Measurements from ENCODE around the gene ITGA8. TPM values are rescaled to one million over a fixed set of nuclear protein-coding genes. Genes with fewer than 3 reads are reported as not detected.

The ITGA8 gene
- total RNA-seq, 1 donor from 2014 or later = 15.5 TPM

DNA sequence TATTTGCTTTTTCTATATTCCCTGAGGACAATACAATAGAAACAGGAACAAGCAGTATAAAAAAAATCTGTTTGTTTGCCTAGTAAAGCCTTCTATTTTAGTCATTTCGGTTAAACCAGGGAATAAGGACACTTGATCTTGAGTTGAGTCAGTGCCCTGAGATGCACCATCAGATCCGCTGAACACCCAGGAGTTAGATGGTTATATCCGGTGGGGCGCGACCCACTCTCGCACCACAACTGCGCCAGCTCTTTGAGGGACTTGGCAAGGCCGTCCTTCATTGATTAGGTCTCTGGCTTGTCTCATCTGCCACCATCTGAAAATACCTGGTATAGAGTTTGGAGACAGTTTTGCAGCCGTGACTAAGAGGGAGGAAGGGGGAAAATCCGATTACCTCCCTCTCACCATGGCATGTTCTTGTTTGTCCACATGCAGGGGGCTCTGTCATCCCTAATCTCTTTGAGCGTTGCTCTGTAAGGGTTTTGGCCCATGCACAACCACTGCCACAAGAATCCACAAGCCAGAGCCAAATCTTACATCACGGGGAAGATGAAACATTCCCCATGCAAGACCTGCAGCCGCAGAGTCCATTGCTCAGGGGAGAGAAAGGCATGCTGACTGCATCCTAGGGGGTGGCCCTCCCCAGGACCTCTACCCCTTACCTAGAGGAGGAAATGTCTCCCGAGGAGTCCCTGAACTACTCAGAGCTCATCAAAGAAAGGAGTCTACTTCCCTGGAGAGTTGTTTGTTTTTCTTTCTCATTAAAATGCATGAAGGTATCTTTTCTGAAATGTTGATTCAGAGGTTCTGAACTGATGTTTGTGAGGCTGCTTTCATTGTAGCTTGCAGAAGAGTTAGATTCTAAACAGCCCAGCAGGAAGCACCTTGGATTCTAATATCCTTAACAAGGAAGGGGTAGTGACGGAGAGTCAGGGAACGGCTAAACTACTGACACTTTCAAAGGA, 247.0 kb downstream of the ITGA8 start:
- no peaks in the 10 kb centered on the region for H3K27me3 ChIP-seq
- H3K36me3 ChIP-seq = no peaks in the 10 kb centered on the region
- no peaks in the 10 kb centered on the region for H3K4me1 ChIP-seq
- TF ChIP-seq POLR2A (IDR thresholded peaks at IDR 0.05) = no peak
- TF ChIP-seq, protein P1, sequence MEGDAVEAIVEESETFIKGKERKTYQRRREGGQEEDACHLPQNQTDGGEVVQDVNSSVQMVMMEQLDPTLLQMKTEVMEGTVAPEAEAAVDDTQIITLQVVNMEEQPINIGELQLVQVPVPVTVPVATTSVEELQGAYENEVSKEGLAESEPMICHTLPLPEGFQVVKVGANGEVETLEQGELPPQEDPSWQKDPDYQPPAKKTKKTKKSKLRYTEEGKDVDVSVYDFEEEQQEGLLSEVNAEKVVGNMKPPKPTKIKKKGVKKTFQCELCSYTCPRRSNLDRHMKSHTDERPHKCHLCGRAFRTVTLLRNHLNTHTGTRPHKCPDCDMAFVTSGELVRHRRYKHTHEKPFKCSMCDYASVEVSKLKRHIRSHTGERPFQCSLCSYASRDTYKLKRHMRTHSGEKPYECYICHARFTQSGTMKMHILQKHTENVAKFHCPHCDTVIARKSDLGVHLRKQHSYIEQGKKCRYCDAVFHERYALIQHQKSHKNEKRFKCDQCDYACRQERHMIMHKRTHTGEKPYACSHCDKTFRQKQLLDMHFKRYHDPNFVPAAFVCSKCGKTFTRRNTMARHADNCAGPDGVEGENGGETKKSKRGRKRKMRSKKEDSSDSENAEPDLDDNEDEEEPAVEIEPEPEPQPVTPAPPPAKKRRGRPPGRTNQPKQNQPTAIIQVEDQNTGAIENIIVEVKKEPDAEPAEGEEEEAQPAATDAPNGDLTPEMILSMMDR (IDR thresholded peaks at IDR 0.05) = no peak
- TF ChIP-seq POLR2AphosphoS5 (IDR thresholded peaks at IDR 0.05; ENCODE audit: insufficient read depth in 1 of 2, low read depth in 1 of 2) = no peak
- H3K4me3 ChIP-seq = no peak overlapping the region
- no peak for DNase-seq (ENCODE audit: extremely low spot score in 2 of 2)
- no peak overlapping the region for H3K27ac ChIP-seq
- H3K9me3 ChIP-seq = no peaks in the 10 kb centered on the region
- intact Hi-C loops (cut with DNase I) = no loop called here

GRCh38 chr10:15472008-15472407, 247.7 kb downstream of the ITGA8 start:
- Histone ChIP-seq H3K36me3 (no peaks in the 10 kb centered on the region), H3K4me1 (no peaks in the 10 kb centered on the region), H3K27ac (no peak overlapping the region), H3K27me3 (no peaks in the 10 kb centered on the region), H3K4me3 (no peak overlapping the region), H3K9me3 (no peaks in the 10 kb centered on the region)
- intact Hi-C loops (cut with DNase I) = no loop called here
- no peak for DNase-seq (ENCODE audit: extremely low spot score in 2 of 2)
- TF ChIP-seq POLR2AphosphoS5 (IDR thresholded peaks at IDR 0.05; ENCODE audit: insufficient read depth in 1 of 2, low read depth in 1 of 2) (no peak), POLR2A (IDR thresholded peaks at IDR 0.05) (no peak)
- TF ChIP-seq, protein P1 (IDR thresholded peaks at IDR 0.05) = no peak

DNA sequence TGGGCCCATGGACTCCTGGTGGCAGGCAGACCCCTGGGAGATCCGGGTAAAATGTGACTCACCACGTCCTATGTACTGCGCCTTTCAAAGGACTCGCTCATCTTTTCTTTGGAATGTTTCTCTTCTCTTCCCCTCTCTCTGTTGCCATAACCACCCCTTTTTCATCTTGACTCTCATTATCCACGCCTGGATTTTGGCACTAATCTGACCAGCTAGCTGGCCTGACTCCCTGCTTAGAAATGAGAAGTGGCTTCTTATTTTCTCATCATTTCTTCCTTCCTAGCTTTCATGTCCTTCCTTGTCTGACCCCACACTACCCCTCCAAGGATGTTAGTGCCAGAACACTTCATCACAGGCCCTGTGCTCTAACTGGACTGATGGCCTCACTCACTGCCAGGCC, 250.6 kb downstream of the ITGA8 start:
- TF ChIP-seq, protein P1 (IDR thresholded peaks at IDR 0.05) = no peak
- no peak for TF ChIP-seq POLR2A (IDR thresholded peaks at IDR 0.05)
- no peak for TF ChIP-seq POLR2AphosphoS5 (IDR thresholded peaks at IDR 0.05; ENCODE audit: insufficient read depth in 1 of 2, low read depth in 1 of 2)
- intact Hi-C loops (cut with DNase I) = no loop called here
- H3K36me3 ChIP-seq = no peaks in the 10 kb centered on the region
- no peaks in the 10 kb centered on the region for H3K9me3 ChIP-seq
- H3K4me3 ChIP-seq = no peak overlapping the region
- no peaks in the 10 kb centered on the region for H3K27me3 ChIP-seq
- no peaks in the 10 kb centered on the region for H3K4me1 ChIP-seq
- DNase-seq (ENCODE audit: extremely low spot score in 2 of 2) = no peak
- H3K27ac ChIP-seq = no peak overlapping the region

DNA sequence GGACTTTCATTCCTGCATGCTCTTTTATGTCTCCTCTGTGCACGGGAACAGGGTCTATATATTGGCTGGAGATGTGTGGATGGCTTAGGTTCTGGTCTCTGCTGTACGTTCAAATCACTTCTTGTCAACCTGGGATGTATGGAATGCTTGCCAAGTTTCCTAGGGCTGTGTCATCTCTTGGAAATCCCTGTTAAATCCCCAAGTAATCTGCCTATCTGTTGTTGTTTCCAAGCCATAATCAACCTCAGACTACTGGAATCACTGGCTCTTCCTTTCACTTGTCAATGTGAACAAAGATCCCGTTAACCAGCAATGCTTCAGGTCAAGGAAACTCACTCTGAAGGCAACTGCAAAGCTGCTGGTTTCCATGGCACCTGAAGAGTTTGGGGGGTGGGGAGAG, 255.3 kb downstream of the ITGA8 start:
- DNase-seq (ENCODE audit: extremely low spot score in 2 of 2) = no peak
- intact Hi-C loops (cut with DNase I) = no loop called here
- no peak overlapping the region for H3K27ac ChIP-seq
- H3K9me3 ChIP-seq = no peaks in the 10 kb centered on the region
- H3K4me3 ChIP-seq = no peak overlapping the region
- no peaks in the 10 kb centered on the region for H3K27me3 ChIP-seq
- no peaks in the 10 kb centered on the region for H3K36me3 ChIP-seq
- TF ChIP-seq POLR2A (IDR thresholded peaks at IDR 0.05) = no peak
- no peak for TF ChIP-seq POLR2AphosphoS5 (IDR thresholded peaks at IDR 0.05; ENCODE audit: insufficient read depth in 1 of 2, low read depth in 1 of 2)
- TF ChIP-seq, protein P1 (IDR thresholded peaks at IDR 0.05) = no peak
- H3K4me1 ChIP-seq = no peaks in the 10 kb centered on the region

Other genes with a start within 250 kb of the ITGA8 start
- gene MINDY3, start 140.6 kb upstream of the ITGA8 start, total RNA-seq = 25.0 TPM